GM19035 (cell line): ENCODE data around the gene SPC24.
"Not testable (repeated sequence)": the region's sequence is repeated elsewhere in the genome, so short reads cannot be mapped to it uniquely, and the experiment has no call there.

Source experiments
- ATAC-seq: cut with Tn5 transposase; IDR thresholded peaks from one replicate; pipeline ENCODE4 v1.9.1; 2021; ENCODE audit not compliant: unreplicated experiment

SPC24 gene

GRCh38 chr19:11166281-11167142 lies 10.9 kb upstream of the SPC24 start:
- no peak for ATAC-seq

- no peak for ATAC-seq
These were observed 10.0 kb upstream of the SPC24 start for GRCh38 chr19:11165486-11166030.

- ATAC-seq: no peak
These were observed 9.4 kb upstream of the SPC24 start for GRCh38 chr19:11164879-11165406.

GRCh38 chr19:11164296-11164695 lies 8.7 kb upstream of the SPC24 start:
- no peak for ATAC-seq

- not testable (repeated sequence) for ATAC-seq
These were observed 4.8 kb upstream of the SPC24 start for GRCh38 chr19:11160440-11160768.

GRCh38 chr19:11159598-11160439 lies 4.2 kb upstream of the SPC24 start:
- ATAC-seq: no peak

GRCh38 chr19:11154683-11155047 lies 917 bp downstream of the SPC24 start:
- no peak for ATAC-seq

- no peak for ATAC-seq
These were observed 3.1 kb downstream of the SPC24 start for GRCh38 chr19:11152318-11153062.

GRCh38 chr19:11151181-11151580 lies 4.4 kb downstream of the SPC24 start:
- no peak for ATAC-seq

GRCh38 chr19:11148001-11148400 lies 7.6 kb downstream of the SPC24 start:
- no peak for ATAC-seq

GRCh38 chr19:11145536-11145924 lies 10.1 kb downstream of the SPC24 start:
- no peak for ATAC-seq

- ATAC-seq: no peak
These were observed 12.9 kb downstream of the SPC24 start for GRCh38 chr19:11142528-11143171.

GRCh38 chr19:11141937-11142527 lies 13.6 kb downstream of the SPC24 start:
- ATAC-seq: no peak

GRCh38 chr19:11140896-11141295 lies 14.7 kb downstream of the SPC24 start:
- ATAC-seq: no peak

- ATAC-seq: not testable (repeated sequence)
These were observed 15.5 kb downstream of the SPC24 start for GRCh38 chr19:11140023-11140538.

GRCh38 chr19:11138601-11139300 lies 16.8 kb downstream of the SPC24 start:
- ATAC-seq: no peak

GRCh38 chr19:11137542-11138384 lies 17.8 kb downstream of the SPC24 start:
- no peak for ATAC-seq

- no peak for ATAC-seq
These were observed 19.0 kb downstream of the SPC24 start for GRCh38 chr19:11136400-11137101.
